Natural killer cell treated with Interleukin-12 subunit alpha and Interleukin-12 subunit beta and Interleukin-15 and Interleukin-18, amount 100 ng/mL, for 72 hours (primary cell): Measurements from ENCODE around the gene CGREF1. TPM values are rescaled to one million over a fixed set of nuclear protein-coding genes. Genes with fewer than 3 reads are reported as not detected.

Source experiments
- ATAC-seq, 2 donors: fragments of 150-1000 bp; cut with Tn5 transposase in 1 of 2; sonication (Bioruptor Pico), chemical (Tn5 transposase) in 1 of 2; 2 replicates each; pipeline ENCODE4 v1.10.0; 2021
- DNase-seq: peaks from one replicate; pipeline ENCODE4 v3.0.0; 2022; ENCODE audit warnings: low spot score
- H3K27ac Mint-ChIP-seq, 2 donors: 1 replicate in 1 of 2; 2 replicates in 1 of 2; pipeline ENCODE4 v1.8.0; 2022; ENCODE audit warnings: mixed read lengths in 2 of 2, mild to moderate bottlenecking in 1 of 2, moderate library complexity in 1 of 2
- H3K27me3 Mint-ChIP-seq, 2 donors: 1 replicate in 1 of 2; 2 replicates in 1 of 2; pipeline ENCODE4 v1.8.0; 2022; ENCODE audit warnings: mixed read lengths in 2 of 2
- H3K36me3 Mint-ChIP-seq: one replicate; pipeline ENCODE4 v1.8.0; 2022; ENCODE audit warnings: mixed read lengths
- H3K4me1 Mint-ChIP-seq, 2 donors: 1 replicate in 1 of 2; 2 replicates in 1 of 2; pipeline ENCODE4 v1.8.0; 2022; ENCODE audit warnings: low read depth in 2 of 2, mixed read lengths in 2 of 2, mild to moderate bottlenecking in 1 of 2
- H3K4me3 Mint-ChIP-seq: one replicate; pipeline ENCODE4 v1.8.0; 2022; ENCODE audit warnings: mixed read lengths
- H3K9me3 Mint-ChIP-seq: 2 replicates; pipeline ENCODE4 v1.8.0; 2022; ENCODE audit warnings: mixed read lengths
- total RNA-seq, 2 donors: library from RNA; stranded (reverse); gene quantifications; one replicate each; pipeline ENCODE4 v1.2.3, GENCODE V29; 2022

CGREF1 gene
- total RNA-seq, 2 donors from 2014 or later: 0.36 to 1.4 TPM

GRCh38 chr2:27059141-27059820 is 59.6 kb downstream of the CGREF1 start:
- ATAC-seq: no peak
- Mint-ChIP-seq H3K27ac (no peak overlapping the region), H3K36me3 (peaks cover 18% of the 10 kb centered on the region)

GRCh38 chr2:27058210-27058609 is 60.7 kb downstream of the CGREF1 start:
- H3K4me1 Mint-ChIP-seq: peaks cover 0 to 9% of the 10 kb centered on the region in 2 donors
- ATAC-seq (peak in 1 of 2 donors; percentile 32), DNase-seq (peak; percentile 42)
- no peaks in the 10 kb centered on the region for H3K27me3 Mint-ChIP-seq
- no peaks in the 10 kb centered on the region for H3K9me3 Mint-ChIP-seq
- peaks cover 22% of the 10 kb centered on the region for H3K36me3 Mint-ChIP-seq
- no peak overlapping the region for H3K4me3 Mint-ChIP-seq
- no peak overlapping the region for H3K27ac Mint-ChIP-seq

More at GRCh38 chr2:27059141-27059820, 59.6 kb downstream of the CGREF1 start:
- H3K4me3 Mint-ChIP-seq: no peak overlapping the region
- DNase-seq: peak; percentile 55
- H3K9me3 Mint-ChIP-seq: no peaks in the 10 kb centered on the region
- peaks cover 0 to 3% of the 10 kb centered on the region in 2 donors for H3K4me1 Mint-ChIP-seq
- no peaks in the 10 kb centered on the region for H3K27me3 Mint-ChIP-seq

DNA sequence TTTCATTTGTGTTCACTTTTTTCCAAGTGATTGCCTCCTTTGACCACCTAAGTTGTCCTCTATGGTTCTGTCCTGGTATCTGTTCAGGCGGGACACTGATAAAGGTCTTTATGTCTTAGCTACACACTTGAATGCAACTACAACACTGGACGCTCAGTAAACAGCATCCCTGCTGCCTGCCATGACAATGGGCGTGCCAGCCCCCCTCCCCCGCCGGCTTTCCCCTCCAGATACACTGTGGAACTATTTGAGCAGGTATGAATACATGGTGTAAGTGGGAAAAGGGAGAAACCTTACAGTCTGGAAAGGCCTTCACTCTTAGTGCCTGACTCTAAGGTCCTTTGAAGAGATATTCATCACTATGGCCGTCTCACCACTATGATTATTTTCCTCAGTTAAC is 61.7 kb downstream of the CGREF1 start:
- H3K4me3 Mint-ChIP-seq: no peak overlapping the region
- ATAC-seq: no peak
- H3K4me1 Mint-ChIP-seq: peaks cover 3 to 12% of the 10 kb centered on the region in 2 donors
- no peak overlapping the region for H3K27ac Mint-ChIP-seq
- DNase-seq: peak; percentile 44
- no peaks in the 10 kb centered on the region for H3K9me3 Mint-ChIP-seq
- peaks cover 16% of the 10 kb centered on the region for H3K36me3 Mint-ChIP-seq
- no peaks in the 10 kb centered on the region for H3K27me3 Mint-ChIP-seq

DNA sequence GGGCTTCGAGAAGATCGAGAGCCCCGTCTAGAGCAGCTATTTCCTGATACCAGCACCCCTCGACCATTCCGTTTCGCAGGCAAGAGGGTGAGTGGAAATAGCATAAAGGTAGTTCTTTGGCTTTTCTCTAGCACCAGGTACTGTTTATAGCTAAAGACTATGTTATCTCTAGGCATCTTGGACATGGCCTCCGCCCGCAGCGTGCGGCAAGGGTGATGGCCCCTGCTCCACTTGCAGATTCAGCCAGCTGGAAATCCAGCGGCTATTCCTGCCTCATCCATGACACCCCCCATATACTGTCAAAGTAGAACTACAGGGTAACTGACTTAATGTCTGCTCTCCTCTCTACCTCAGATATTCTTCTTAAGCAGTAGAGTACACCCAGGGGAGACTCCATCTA is 64.2 kb downstream of the CGREF1 start:
- Mint-ChIP-seq H3K4me1 (peaks cover 22 to 30% of the 10 kb centered on the region in 2 donors), H3K27ac (peak overlapping the region in 1 of 2 donors; percentile 29), H3K36me3 (peaks cover 22% of the 10 kb centered on the region), H3K27me3 (peaks cover 0 to 2% of the 10 kb centered on the region in 2 donors), H3K9me3 (no peaks in the 10 kb centered on the region), H3K4me3 (no peak overlapping the region)
- ATAC-seq: no peak
- no peak for DNase-seq

- peaks cover 22% of the 10 kb centered on the region for H3K36me3 Mint-ChIP-seq
- no peaks in the 10 kb centered on the region for H3K9me3 Mint-ChIP-seq
- peaks cover 0 to 2% of the 10 kb centered on the region in 2 donors for H3K27me3 Mint-ChIP-seq
- peaks cover 26 to 34% of the 10 kb centered on the region in 2 donors for H3K4me1 Mint-ChIP-seq
- H3K27ac Mint-ChIP-seq: peak overlapping the region in 1 of 2 donors; percentile 29
- DNase-seq (no peak), ATAC-seq (no peak)
- H3K4me3 Mint-ChIP-seq: no peak overlapping the region
These were observed 65.2 kb downstream of the CGREF1 start for GRCh38 chr2:27053776-27054175.

DNA sequence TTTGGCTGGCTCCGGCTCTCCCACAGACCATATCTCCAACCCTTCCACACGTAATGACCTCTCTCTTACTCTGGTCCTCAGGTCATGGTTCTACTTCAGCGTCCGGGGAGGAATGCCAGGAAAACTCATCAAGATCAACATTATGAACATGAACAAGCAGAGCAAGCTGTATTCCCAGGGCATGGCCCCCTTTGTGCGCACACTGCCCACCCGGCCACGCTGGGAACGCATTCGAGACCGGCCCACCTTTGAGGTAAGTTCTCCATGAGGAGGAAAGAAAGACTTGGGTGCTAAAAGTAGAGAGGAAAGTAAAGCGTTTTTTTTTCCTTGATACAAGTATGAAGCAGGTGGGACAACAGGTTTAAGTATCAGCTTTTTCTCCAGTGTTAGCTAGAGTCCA is 65.6 kb downstream of the CGREF1 start:
- peaks cover 26 to 35% of the 10 kb centered on the region in 2 donors for H3K4me1 Mint-ChIP-seq
- peak overlapping the region in 1 of 2 donors; percentile 19 for H3K27ac Mint-ChIP-seq
- H3K9me3 Mint-ChIP-seq: no peaks in the 10 kb centered on the region
- H3K27me3 Mint-ChIP-seq: peaks cover 0 to 2% of the 10 kb centered on the region in 2 donors
- no peak for DNase-seq
- ATAC-seq: no peak
- peak overlapping the region; percentile 26 for H3K4me3 Mint-ChIP-seq
- peaks cover 22% of the 10 kb centered on the region for H3K36me3 Mint-ChIP-seq

GRCh38 chr2:27051902-27052645 is 66.9 kb downstream of the CGREF1 start:
- ATAC-seq (no peak), DNase-seq (no peak)
- peaks cover 0 to 2% of the 10 kb centered on the region in 2 donors for H3K27me3 Mint-ChIP-seq
- no peaks in the 10 kb centered on the region for H3K9me3 Mint-ChIP-seq
- H3K36me3 Mint-ChIP-seq: peaks cover 22% of the 10 kb centered on the region
- H3K4me1 Mint-ChIP-seq: peaks cover 26 to 37% of the 10 kb centered on the region in 2 donors
- H3K4me3 Mint-ChIP-seq: peak overlapping the region; percentile 88
- peak overlapping the region; percentile 98 to 100 for H3K27ac Mint-ChIP-seq

DNA sequence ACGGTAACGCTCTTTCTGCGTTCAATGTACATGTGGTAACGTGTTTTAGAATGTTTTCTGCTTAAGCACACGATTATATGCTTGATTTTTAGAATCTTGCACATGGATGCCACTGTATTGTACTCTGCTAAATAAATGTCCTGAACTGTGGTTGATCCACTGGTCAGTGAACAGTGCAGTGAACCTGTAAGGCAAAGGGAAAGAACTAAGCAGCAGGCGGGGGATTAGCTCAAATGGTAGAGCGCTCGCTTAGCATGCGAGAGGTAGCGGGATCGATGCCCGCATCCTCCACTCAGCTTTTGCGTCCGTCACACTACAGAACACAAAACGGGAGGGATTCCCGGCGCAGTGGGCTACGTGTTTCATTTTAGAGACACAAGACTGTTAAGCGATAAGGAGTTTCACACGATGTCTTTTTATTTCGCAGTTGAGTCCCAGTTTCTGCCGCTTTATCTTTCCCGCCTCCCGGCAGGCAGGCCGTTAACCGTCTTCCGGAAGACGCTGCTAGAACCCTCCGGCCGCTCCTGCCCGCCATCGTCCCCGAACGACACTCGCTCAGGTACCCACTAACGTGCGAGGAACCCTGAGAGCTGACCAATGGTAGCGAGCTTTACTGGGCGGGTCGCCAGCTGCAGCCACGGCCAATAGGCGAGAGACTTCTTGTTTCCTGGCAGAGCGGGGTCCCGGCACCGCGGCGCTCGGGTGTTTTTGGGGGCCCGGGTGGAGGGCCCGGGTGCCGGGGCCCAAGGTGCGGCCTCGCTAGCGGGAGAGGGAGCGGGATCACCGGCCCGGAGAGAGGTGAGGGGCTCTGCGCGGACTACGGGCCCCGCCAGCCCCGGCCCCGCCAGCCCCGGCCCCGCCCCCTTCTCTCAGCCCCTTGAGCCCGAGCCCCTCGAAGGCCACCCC is 67.7 kb downstream of the CGREF1 start, which contains the start of gene AGBL5:
TSS of gene AGBL5 (plus strand) at position 673 of the 906 bp plus-strand sequence. CDS start 1,291 bp downstream, outside the sequence.
- Mint-ChIP-seq H3K27ac (peak within 1 kb of the TSS; percentile 98 to 100), H3K27me3 (peaks cover 0 to 2% of the 10 kb centered on the region in 2 donors), H3K9me3 (no peaks in the 10 kb centered on the region), H3K36me3 (peaks cover 22% of the 10 kb centered on the region), H3K4me3 (peak within 1 kb of the TSS; percentile 88), H3K4me1 (peaks cover 26 to 37% of the 10 kb centered on the region in 2 donors)
- ATAC-seq (peak; percentile 90 to 91), DNase-seq (peak; percentile 97)

Other genes starting within 250 kb of the CGREF1 start
- 10 to 100 TPM in 1 of 2 donors, 1 to 10 TPM in 1; 5.7 to 10.0 TPM for gene MAPRE3, start 148.5 kb downstream of the CGREF1 start, total RNA-seq
- 100 to 1,000 TPM; 132 to 176 TPM for gene TMEM214, start 86.2 kb downstream of the CGREF1 start, total RNA-seq
- 10 to 100 TPM; 12.5 to 20.5 TPM for gene AGBL5, start 67.5 kb downstream of the CGREF1 start, total RNA-seq
- gene OST4, start 47.5 kb downstream of the CGREF1 start, total RNA-seq: 100 to 1,000 TPM; 286 to 393 TPM
- gene EMILIN1, start 40.5 kb downstream of the CGREF1 start, total RNA-seq: 10 to 100 TPM in 1 of 2 donors, 1 to 10 TPM in 1; 8.7 to 14.2 TPM
- 1 to 10 TPM; 2.5 to 5.1 TPM for gene KHK, start 32.4 kb downstream of the CGREF1 start, total RNA-seq
- under 1 TPM in 1 of 2 donors, not detected in 1; 0.25 TPM for gene ABHD1, start 4.7 kb upstream of the CGREF1 start, total RNA-seq
- 100 to 1,000 TPM in 1 of 2 donors, 10 to 100 TPM in 1; 91.6 to 109 TPM for gene PREB, start 15.5 kb upstream of the CGREF1 start, total RNA-seq
- gene PRR30, start 20.3 kb upstream of the CGREF1 start, total RNA-seq: not detected
- gene TCF23, start 29.9 kb upstream of the CGREF1 start, total RNA-seq: not detected
- gene ATRAID, start 92.9 kb upstream of the CGREF1 start, total RNA-seq: 10 to 100 TPM; 59.3 to 59.9 TPM
- gene SLC5A6, start 93.1 kb upstream of the CGREF1 start, total RNA-seq: 100 to 1,000 TPM in 1 of 2 donors, 10 to 100 TPM in 1; 40.7 to 123 TPM
- 100 to 1,000 TPM in 1 of 2 donors, 10 to 100 TPM in 1; 50.6 to 175 TPM for gene CAD, start 98.2 kb upstream of the CGREF1 start, total RNA-seq
- not detected for gene SLC30A3, start 143.9 kb upstream of the CGREF1 start, total RNA-seq
- not detected for gene DNAJC5G, start 156.3 kb upstream of the CGREF1 start, total RNA-seq
- under 1 TPM; 0.28 to 0.33 TPM for gene TRIM54, start 163.3 kb upstream of the CGREF1 start, total RNA-seq
- gene UCN, start 189.3 kb upstream of the CGREF1 start, total RNA-seq: 1 to 10 TPM; 1.3 TPM
- gene MPV17, start 204.0 kb upstream of the CGREF1 start, total RNA-seq: 10 to 100 TPM; 92.4 to 96.1 TPM
- 100 to 1,000 TPM in 1 of 2 donors, 10 to 100 TPM in 1; 85.4 to 107 TPM for gene GTF3C2, start 237.6 kb upstream of the CGREF1 start, total RNA-seq